NCI-H2171 treated with DMSO at 0.1 percent for 48 hours (cell line): ENCODE data around the gene RIPPLY1.
A peak's percentile ranks its signal among the peaks of the same experiment; 100 is the strongest.

Experiments used
- DNase-seq: peaks from one replicate; lab custom pipeline; 2025; lab: John Stamatoyannopoulos, UW

The RIPPLY1 gene

GRCh38 chrX:106903291-106903824 is at the start of gene RIPPLY1:
Gene RIPPLY1 (minus strand): TSS chrX:106903341. CDS start chrX:106903287, 54 bp downstream.
- DNase-seq, result peak; percentile 18

- no peak for DNase-seq
Observed at GRCh38 chrX:106952538-106952937, 49.4 kb upstream of the RIPPLY1 start.

- DNase-seq, result no peak
Observed at GRCh38 chrX:106952089-106952488, 48.9 kb upstream of the RIPPLY1 start.

- DNase-seq, result no peak
Observed at GRCh38 chrX:106951230-106951629, 48.1 kb upstream of the RIPPLY1 start.

GRCh38 chrX:106950381-106950780 is 47.2 kb upstream of the RIPPLY1 start:
- no peak for DNase-seq

- no peak for DNase-seq
Observed at GRCh38 chrX:106949366-106949765, 46.2 kb upstream of the RIPPLY1 start.

GRCh38 chrX:106948641-106949040 is 45.5 kb upstream of the RIPPLY1 start:
- no peak for DNase-seq

- DNase-seq, result no peak
Observed at GRCh38 chrX:106946464-106946863, 43.3 kb upstream of the RIPPLY1 start.

- DNase-seq, result no peak
Observed at GRCh38 chrX:106940068-106940467, 36.9 kb upstream of the RIPPLY1 start.

GRCh38 chrX:106939566-106939965 is 36.4 kb upstream of the RIPPLY1 start:
- DNase-seq, result no peak

- no peak for DNase-seq
Observed at GRCh38 chrX:106936246-106936645, 33.1 kb upstream of the RIPPLY1 start.

- DNase-seq, result no peak
Observed at GRCh38 chrX:106935175-106935574, 32.0 kb upstream of the RIPPLY1 start.

GRCh38 chrX:106933538-106933961 is 30.4 kb upstream of the RIPPLY1 start:
- DNase-seq, result no peak

- no peak for DNase-seq
Observed at GRCh38 chrX:106932960-106933537, 29.9 kb upstream of the RIPPLY1 start.

- no peak for DNase-seq
Observed at GRCh38 chrX:106932492-106932923, 29.4 kb upstream of the RIPPLY1 start.

GRCh38 chrX:106931831-106932491 is 28.8 kb upstream of the RIPPLY1 start:
- no peak for DNase-seq

- no peak for DNase-seq
Observed at GRCh38 chrX:106928227-106928626, 25.1 kb upstream of the RIPPLY1 start.

GRCh38 chrX:106927700-106928099 is 24.6 kb upstream of the RIPPLY1 start:
- no peak for DNase-seq

- no peak for DNase-seq
Observed at GRCh38 chrX:106927023-106927422, 23.9 kb upstream of the RIPPLY1 start.

GRCh38 chrX:106921637-106922036 is 18.5 kb upstream of the RIPPLY1 start:
- no peak for DNase-seq

- no peak for DNase-seq
Observed at GRCh38 chrX:106919932-106920452, 16.9 kb upstream of the RIPPLY1 start, which contains the start of gene CLDN2. Gene CLDN2 (plus strand): TSS chrX:106920402. CDS start chrX:106928229, 7,827 bp downstream.

- peak; percentile 5 for DNase-seq
Observed at GRCh38 chrX:106917830-106918500, 14.8 kb upstream of the RIPPLY1 start.

- no peak for DNase-seq
Observed at GRCh38 chrX:106912864-106913263, 9.7 kb upstream of the RIPPLY1 start.
